ENCODE results near the gene DBF4.

The DBF4 gene

GRCh38 chr7:87876040-87876868, at the start of gene DBF4, which contains the start of gene SLC25A40:
Gene DBF4 (plus strand): TSS chr7:87876493. CDS start chr7:87876733, 240 bp downstream.
Gene SLC25A40 (minus strand): TSS chr7:87876360. CDS start chr7:87858727, 17,633 bp downstream.
- TF ChIP-seq MAX (IDR thresholded peaks at IDR 0.05) (peak; percentile 93), EGR1 (IDR thresholded peaks at IDR 0.05) (peak; percentile 80; the same call in 1 of the 2 replicates), CREB1 (IDR thresholded peaks at IDR 0.05; ENCODE audit: low read depth) (peak; percentile 50), FOXM1 (IDR thresholded peaks at IDR 0.05; ENCODE audit: borderline replicate concordance, low read depth) (peak; percentile 68), USF1 (IDR thresholded peaks at IDR 0.05) (peak; percentile 90), RAD21 (IDR thresholded peaks at IDR 0.05; ENCODE audit: low read depth) (no peak), YY1 (IDR thresholded peaks at IDR 0.05; ENCODE audit: low read depth) (peak; percentile 31), REST (IDR thresholded peaks at IDR 0.05; ENCODE audit: low read depth) (no peak), NFIC (IDR thresholded peaks at IDR 0.05) (peak; percentile 31; the same call in 1 of the 2 replicates), TAF1 (IDR thresholded peaks at IDR 0.05; ENCODE audit: low read depth) (peak; percentile 80), ZBTB7A (IDR thresholded peaks at IDR 0.05; ENCODE audit: low read depth) (no peak), TEAD4 (IDR thresholded peaks at IDR 0.05) (0 out of 2 replicates have a peak, but pooled peaks have one; percentile 32), CEBPB (IDR thresholded peaks at IDR 0.05) (no peak), TCF12 (IDR thresholded peaks at IDR 0.05; ENCODE audit: low read depth) (peak; percentile 62; the same call in 1 of the 2 replicates), EP300 (IDR thresholded peaks at IDR 0.05; ENCODE audit: borderline replicate concordance) (peak; percentile 56; the same call in 1 of the 2 replicates)

GRCh38 chr7:87831097-87831496, 45.2 kb upstream of the DBF4 start:
- TF ChIP-seq EGR1 (IDR thresholded peaks at IDR 0.05) = no peak
- no peak for TF ChIP-seq TEAD4 (IDR thresholded peaks at IDR 0.05)
- no peak for TF ChIP-seq YY1 (IDR thresholded peaks at IDR 0.05; ENCODE audit: low read depth)
- no peak for TF ChIP-seq REST (IDR thresholded peaks at IDR 0.05; ENCODE audit: low read depth)
- no peak for TF ChIP-seq TCF12 (IDR thresholded peaks at IDR 0.05; ENCODE audit: low read depth)
- no peak for TF ChIP-seq FOXM1 (IDR thresholded peaks at IDR 0.05; ENCODE audit: borderline replicate concordance, low read depth)
- no peak for TF ChIP-seq NFIC (IDR thresholded peaks at IDR 0.05)
- TF ChIP-seq CREB1 (IDR thresholded peaks at IDR 0.05; ENCODE audit: low read depth) = no peak

- TF ChIP-seq CEBPB (IDR thresholded peaks at IDR 0.05) = no peak
- no peak for TF ChIP-seq TCF12 (IDR thresholded peaks at IDR 0.05; ENCODE audit: low read depth)
- no peak for TF ChIP-seq CREB1 (IDR thresholded peaks at IDR 0.05; ENCODE audit: low read depth)
- no peak for TF ChIP-seq EP300 (IDR thresholded peaks at IDR 0.05; ENCODE audit: borderline replicate concordance)
- no peak for TF ChIP-seq ZBTB7A (IDR thresholded peaks at IDR 0.05; ENCODE audit: low read depth)
- TF ChIP-seq NFIC (IDR thresholded peaks at IDR 0.05) = no peak
- no peak for TF ChIP-seq TEAD4 (IDR thresholded peaks at IDR 0.05)
- no peak for TF ChIP-seq YY1 (IDR thresholded peaks at IDR 0.05; ENCODE audit: low read depth)
- TF ChIP-seq EGR1 (IDR thresholded peaks at IDR 0.05) = no peak
- TF ChIP-seq RAD21 (IDR thresholded peaks at IDR 0.05; ENCODE audit: low read depth) = no peak
- TF ChIP-seq TAF1 (IDR thresholded peaks at IDR 0.05; ENCODE audit: low read depth) = no peak
- TF ChIP-seq FOXM1 (IDR thresholded peaks at IDR 0.05; ENCODE audit: borderline replicate concordance, low read depth) = no peak
- TF ChIP-seq REST (IDR thresholded peaks at IDR 0.05; ENCODE audit: low read depth) = no peak
- TF ChIP-seq USF1 (IDR thresholded peaks at IDR 0.05) = no peak
- no peak for TF ChIP-seq MAX (IDR thresholded peaks at IDR 0.05)
These were observed 43.2 kb upstream of the DBF4 start for GRCh38 chr7:87833130-87833529.

Data from Ishikawa (cell line).